ENCODE results near the gene REEP6.
A peak's percentile ranks its signal among the peaks of the same experiment; 100 is the strongest.
"Not testable (repeated sequence)": the region's sequence is repeated elsewhere in the genome, so short reads cannot be mapped to it uniquely, and the experiment has no call there.

REEP6 gene

DNA sequence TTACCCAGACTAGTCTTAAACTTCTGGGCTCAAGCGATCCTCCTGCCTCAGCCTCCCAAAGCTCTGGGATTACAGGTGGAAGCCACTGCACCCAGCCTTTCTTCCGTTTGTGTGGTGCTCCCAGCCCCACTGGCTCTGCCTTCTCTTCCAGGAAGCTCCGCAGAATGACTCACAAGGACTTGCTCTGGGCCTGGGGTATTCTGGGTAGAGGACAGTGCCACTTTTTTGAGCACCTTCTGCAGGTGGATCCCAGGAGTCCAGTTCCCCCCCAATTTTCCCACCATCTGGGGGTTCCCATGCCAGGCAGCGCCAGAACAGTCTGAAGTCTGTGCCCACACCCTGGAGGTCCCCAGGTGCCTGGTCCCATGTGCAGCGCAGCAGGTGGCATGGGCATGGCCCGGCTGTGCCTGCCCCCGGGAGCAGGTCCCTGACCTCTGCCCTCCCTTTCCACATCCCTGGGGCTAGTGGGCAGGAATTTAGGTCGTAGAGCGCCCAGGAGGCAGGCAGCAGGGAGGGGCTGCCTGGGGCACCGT is 1.6 kb downstream of the REEP6 start:
- DNase-seq, result no peak

DNA sequence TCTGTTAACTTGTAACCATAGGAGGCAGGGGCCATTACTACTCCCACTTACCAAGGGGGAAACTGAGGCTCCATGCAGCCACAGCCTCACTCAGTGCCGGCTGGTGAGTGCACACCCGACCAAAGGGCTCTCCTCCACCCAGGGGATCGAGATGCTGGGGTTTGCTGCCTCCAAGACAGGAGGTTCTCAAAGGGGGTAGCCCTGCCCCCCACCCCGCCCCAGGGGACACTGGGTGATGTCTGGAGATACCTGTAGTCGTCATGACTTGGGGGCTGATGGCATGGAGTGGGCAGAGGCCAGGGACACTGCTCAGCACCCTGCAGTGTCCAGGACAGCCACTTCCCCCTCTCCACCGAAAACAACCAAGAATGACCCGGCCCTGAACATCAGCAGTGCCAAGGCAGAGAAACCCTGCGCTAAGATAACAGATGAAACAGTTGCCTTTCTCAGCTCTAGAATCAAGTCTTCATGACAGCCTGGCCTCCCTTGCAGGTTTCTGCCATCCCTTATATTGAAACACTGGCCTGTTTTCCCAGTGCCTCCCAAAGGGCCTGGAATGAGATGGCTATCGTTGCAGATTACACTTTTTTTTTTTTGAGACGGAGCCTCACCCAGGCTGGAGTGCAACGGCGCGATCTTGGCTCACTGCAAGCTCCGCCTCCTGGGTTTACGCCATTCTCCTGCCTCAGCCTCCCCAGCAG is 3.3 kb downstream of the REEP6 start:
- no peak for DNase-seq

DNA sequence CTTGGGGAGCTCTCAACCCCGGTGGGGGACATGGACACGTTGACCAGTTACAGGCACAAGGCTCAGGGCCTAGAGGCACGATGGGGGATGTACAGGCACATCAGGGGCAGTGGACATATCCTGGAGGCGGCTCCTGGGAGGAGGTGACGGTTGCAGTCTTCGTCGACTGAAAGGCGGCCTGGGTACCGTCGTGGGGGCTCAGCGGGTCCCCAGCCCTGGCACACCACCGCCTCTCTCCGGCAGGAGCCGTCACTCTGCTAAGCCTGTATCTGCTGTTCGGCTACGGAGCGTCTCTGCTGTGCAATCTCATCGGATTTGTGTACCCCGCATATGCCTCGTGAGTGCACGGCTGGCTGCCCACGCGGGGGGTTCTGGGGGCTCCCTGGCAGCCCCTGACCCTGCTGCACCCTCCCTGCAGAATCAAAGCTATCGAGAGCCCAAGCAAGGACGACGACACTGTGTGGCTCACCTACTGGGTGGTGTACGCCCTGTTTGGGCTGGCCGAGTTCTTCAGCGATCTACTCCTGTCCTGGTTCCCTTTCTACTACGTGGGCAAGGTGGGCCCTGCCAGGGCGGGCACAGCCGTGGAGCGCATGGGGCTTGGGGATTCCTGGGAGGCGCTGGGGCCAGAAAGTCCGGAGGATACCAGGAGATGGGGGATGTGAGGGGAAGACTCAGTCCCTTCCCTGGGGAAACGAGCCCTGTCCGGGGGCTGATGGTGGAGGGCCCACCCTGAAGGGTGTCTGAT is 4.2 kb downstream of the REEP6 start:
- no peak for DNase-seq

DNA sequence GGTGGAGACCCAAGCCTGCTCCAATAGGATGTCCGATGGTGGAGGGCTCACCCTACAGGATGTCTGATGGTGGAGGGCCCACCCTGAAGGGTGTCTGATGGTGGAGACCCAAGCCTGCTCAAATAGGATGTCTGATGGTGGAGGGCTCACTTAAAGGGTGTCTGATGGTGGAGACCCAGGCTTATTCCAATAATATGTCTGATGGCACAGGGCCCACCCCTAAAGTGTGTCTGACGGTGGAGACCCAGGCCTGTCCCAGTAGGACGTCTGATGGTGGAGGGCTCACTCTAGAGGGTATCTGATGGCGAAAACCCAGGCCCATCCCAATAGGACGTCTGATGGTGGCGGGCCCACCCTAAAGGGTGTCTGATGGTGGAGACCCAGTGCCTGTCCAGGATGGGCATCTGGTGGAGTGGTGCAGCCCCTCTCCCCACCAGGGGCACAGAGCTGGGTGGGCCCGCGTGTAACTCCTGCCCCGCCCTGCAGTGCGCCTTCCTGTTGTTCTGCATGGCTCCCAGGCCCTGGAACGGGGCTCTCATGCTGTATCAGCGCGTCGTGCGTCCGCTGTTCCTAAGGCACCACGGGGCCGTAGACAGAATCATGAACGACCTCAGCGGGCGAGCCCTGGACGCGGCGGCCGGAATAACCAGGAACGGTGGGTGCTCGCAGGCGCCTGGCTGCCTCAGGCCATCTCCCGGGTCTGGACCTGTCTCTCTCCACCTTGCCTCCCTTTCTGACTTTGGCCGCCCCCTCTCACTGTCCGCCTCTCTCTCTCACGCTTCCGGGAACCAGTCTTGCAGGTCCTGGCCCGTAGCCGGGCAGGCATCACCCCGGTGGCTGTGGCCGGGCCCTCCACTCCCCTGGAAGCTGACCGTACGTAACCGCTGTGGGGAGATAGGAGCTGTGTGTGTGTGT is 5.1 kb downstream of the REEP6 start:
- no peak for DNase-seq

DNA sequence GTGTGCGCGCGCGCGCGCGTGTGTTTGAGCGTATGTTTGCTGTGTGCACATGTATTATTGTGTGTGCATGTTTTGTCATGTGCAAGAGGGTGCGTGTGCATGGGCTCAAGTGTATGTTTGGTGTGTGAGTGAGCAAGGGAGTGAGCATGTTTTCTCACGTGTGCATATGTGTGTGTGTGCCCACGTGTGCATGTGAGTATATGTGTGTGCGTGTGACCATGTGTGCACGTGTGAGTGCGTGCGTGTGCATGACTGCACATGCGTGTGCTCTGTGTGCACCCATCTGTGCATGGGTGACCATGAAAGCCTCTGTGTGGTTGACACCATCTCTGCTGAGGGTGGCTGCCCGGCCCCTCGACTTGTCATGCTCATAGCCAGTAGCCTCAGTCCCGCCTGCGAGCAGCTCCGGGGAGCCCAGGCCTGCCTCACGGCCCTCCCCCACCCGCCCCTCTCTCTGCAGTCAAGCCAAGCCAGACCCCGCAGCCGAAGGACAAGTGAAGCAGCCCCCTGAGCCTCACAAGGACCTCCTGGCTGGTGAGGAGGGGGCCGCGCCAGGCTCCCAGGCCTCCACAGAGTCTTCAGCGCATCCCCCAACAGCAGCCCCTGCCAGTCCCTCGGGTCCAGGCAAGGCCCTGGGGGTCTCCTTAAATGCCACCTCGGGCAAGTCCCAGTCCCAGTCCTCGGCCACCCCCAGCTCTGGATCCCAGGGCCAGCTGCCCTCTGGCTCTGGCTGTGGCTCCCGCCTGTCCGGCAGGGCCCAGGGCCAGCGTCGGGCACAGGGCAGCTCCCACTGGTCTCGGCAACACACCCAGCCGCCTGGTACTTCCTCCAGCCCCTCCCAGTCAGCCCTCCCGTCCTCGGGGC is 6.0 kb downstream of the REEP6 start:
- no peak for DNase-seq

DNA sequence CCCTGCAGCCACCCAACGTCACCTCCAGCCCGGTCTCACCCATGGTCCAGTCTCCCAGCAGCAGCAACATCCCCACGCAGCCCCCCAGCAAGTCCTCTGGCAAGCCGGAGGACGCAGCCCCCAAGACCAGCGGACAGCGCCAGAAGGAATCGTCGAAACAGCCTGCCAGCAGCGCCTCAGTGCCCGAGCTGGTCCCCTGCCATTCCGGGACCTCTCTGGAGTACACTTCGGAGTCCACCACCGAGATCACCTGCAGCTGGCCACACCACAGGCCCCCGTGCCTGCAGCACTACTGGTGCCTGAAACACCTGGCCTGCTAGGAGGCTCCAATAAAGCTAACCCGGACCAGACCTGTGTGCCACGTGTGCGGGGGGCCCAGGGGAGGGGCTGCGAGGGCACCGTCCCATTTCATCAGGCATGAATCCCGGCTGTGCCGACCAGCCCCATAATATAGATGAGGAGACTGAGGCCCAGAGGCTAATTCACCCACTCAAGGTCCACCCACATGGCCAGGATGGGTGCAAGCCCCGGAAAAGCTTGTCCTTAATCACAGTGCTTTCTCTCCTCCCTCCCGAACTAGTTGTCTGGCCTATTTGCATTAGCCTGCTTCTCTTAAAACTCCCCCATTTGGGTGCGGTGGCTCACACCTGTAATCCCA is 6.7 kb downstream of the REEP6 start:
- no peak for DNase-seq

DNA sequence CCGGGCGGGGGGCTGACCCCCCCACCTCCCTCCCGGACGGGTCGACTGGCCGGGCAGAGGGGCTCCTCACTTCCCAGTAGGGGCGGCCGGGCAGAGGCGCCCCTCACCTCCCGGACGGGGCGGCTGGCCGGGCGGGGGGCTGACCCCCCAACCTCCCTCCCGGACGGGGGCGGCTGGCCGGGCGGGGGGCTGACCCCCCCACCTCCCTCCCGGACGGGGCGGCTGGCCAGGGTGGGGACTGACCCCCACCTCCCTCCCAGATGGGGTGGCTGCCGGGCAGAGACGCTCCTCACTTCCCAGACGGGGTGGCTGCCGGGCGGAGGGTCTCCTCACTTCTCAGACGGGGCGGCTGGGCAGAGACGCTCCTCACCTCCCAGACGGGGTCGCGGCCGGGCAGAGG is 8.2 kb downstream of the REEP6 start:
- not testable (repeated sequence) for DNase-seq

DNA sequence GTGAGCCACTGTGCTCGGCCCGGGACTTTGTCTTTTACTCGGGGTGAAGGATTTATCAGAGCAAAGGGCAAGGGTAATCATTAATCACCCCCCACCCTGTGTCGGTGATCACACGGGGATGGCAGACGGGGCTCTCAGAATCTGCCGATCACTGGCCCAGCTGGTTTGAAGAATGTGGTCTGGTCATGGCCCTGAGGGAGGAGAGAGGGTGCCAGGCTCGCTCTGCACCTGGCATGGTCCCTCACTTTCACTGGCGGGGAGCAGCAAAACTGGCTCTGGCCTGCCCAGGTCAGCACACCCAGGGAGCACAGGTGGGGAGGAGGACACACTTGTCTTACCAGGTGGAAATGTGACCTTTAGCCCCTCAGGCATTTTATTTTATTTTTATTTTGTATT is 10.2 kb downstream of the REEP6 start:
- no peak for DNase-seq

DNA sequence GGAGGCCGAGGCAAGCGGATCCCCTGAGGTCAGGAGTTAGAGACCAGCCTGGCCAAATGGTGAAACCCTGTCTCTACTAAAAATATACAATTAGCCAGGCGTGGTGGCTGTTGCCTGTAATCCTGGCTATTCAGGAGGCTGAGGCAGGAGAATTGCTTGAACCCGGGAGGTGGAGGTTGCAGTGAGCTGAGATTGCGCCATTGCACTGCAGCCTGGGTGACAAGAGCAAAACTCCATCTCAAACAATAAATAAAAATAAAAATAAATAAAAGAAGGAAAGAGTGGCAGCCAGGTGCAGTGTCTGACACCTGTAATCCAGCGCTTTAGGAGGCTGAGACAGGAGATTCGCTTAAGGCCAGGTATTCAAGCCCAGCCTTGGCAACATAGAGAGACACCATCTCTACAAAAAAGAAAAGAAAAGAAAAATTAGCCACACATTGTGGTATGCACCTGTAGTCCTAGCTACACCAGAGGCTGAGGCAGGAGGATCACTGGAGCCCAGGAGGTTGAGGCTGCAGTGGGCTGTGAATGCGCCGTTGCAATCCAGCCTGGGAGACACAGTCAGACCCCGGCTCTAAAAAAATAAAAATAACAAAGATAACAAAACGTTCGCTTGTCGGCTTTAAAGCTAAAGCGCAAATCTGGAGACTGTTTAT is 11.6 kb downstream of the REEP6 start:
- no peak for DNase-seq

DNA sequence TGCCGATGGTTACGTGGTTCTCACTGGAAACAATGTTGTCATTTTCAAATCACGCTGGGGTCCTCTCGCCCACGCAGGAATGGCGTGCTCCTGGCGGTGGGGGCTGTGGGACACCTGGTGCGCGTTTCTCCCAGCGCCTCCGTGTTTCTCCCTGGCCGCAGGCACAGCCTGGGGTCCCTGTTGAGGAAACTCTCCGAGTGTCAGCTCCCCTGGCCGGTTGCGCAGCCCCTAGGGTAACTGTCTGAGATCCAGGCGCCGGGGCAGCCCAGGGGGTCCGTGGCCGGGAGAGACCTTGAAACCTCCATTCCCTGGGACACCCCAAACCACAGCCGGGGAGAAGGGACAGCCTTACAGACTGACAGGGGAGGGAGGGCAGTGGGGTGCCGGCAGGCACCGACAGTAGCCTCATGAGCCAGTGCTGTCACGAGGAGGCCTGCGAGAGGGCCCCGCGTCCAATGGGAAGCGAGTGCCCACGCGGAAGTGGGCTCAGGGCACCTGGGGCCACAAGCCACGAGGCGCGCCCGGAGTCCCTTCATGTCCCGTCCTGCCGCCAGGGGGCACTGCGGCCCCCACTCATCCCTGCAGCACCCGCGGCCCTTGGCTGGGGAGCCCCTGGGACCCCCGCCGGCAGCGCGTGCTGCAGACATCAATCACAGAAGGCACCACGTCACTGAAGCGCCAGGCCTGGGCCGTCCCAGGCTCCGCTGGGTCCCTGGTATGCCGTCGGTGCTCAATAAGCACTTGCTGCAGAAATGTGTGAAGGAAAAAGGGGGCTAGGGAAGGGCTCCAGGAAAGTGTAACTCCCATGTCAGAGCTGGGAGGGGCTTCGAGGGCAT is 12.3 kb downstream of the REEP6 start:
- DNase-seq, result peak; percentile 55 to 60

DNA sequence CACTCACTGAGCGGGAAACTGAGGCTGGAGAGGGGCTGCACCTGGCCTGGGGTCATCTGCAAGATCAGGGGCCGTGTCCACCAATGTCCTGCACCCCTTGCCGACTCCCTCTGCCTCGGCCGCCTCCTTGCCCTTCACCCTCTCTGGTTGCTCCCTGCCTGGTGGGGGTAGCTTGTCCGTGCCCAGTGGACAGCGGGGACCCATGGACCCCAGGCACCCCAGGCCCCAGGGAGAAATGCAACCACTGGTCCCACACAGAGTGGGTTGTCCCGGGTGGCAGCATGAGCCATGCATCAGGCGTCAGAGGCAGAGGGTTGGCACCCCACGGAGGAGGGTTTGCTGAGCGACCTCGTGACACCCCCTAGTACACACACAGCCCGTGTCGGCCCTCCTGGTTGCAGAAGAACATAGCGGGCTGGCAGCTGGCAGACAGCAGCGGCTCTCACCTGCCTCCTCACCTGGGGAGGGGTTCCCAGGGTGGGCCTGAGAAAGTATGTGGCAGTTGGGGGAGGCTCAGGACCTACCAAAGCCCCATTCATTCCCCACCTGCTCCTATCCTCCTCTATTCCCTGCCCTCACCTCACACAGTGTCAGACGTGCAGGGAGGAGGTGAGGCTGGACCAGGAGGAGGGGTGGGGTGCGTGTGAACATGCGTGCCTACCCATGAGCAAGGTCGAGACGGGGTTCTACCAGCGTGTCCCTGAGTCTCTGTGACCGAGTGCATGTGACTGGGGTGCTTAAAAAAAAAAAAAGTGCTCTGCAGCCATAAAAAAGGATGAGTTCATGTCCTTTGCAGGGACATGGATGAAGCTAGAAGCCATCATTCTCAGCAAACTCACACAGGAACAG is 13.2 kb downstream of the REEP6 start:
- no peak for DNase-seq

DNA sequence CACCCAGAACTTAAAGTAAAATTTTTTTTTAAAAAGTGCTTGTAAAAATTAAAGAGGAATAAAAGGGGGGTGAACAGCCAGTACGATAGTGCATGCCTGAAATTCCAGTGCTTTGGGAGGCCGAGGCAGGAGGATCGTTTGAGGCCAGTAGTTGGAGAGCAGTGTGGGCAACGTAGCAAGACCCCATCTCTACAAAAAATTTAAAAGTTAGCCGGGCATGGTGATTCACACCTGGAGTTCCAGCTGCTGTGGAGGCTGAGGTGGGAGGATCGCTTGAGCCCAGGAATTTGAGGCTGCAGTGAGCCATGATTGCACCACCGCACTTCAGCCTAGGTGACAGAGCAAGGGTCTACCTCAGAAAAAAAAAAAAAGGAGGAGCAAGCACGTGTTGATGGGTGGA is 14.0 kb downstream of the REEP6 start:
- no peak for DNase-seq

DNA sequence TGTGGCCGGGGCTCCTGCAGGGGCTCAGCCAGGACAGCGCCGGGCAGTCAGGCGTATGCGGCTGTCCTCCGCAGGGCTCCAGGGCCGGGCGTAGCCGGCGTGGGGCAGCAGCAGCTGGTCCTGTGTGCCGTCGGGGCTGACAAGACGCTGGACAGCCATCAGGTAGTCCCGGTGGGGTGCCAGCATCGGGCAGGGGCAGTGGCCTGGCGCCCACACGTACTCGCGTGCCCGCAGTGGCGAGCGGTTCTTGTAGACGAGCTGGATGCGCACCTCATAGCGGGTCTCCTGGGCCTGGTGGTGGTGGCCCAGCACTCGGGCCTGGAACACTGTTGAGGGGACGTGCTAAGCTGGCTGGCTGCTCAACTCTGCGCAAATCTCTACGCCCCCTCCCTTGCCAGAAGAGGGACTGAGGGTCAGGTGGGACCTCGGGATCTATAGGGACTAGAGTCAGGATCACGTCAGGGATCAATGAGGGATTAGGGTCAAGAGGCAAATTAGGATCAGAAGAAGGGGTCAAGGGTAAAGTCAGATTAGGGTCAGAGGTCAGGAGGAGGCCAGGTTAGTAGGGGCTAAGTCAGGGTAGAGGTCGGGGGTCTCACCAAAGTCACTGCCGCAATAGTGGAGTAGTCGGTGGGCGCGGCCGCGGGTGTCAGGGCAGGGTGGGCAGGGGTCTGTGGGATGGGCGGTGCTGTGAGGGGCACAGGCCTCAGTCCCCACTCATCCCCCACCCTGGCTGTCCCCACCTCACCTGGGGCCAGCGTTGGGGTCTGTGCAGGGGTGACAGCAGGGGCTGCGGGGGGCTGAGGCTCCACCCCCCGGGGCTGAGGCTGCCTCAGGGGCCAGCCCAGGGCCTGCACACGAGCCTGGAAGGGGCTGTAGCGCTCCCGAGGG is 15.3 kb downstream of the REEP6 start:
- DNase-seq, result no peak

DNA sequence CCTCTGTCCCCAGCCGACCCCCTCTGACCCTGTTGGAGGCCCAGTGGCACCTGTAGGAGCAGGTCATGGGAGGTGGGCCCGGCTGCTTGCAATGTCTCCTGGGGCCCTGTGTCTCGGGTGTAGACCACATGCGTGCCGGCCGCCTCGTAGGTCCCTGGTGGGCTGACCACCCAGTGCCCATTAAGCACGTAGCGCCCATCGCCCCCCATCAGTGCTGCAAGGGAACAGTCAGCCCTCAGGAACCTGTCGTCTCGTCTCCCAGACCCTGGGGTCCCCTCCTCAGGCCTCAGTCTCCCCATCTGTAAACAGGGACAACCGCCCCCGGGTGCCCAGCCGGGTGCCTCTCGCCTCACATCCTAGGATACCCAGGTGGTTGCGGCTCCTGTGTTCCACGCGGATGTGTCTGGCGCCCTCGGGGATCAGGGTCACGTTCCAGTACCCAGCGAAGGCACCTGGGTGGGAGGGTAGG is 16.2 kb downstream of the REEP6 start:
- DNase-seq, result no peak

DNA sequence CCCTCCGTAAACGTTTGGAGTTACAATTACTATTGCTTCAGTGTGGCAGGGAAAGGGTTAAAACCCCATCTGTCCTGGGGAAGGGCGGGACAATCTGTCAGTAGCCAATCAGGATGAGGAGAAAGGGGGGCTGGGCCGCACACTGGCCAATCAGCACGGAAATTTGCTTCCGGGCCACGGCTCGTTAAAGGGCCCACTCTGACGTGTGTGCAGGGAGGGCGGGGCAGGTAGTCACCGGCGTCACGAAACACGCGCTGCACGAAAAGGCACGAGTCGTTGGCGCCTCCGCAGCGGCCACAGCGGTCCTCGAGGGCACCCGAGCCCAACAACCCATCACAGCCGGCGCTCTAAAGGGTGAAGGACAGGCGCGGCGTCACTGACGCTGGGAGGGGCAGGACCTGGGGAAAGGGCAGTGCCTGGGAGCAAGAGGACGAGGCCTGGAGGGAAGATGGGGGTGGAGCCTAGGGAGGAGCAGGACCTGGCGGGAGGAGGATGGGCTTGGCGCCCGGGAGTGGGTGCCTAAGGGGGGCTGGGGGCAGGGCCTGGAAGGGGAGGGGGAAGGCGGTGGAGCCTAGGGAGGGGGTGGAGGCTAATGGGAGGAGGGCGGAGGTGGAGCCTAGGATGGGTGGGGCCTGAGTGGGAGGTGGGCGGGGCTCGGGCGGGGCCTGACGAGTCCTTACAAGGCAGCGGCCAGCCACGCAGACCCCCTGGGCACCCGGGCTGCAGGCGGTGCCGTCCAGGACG is 17.0 kb downstream of the REEP6 start:
- peak; percentile 94 to 96 for DNase-seq

DNA sequence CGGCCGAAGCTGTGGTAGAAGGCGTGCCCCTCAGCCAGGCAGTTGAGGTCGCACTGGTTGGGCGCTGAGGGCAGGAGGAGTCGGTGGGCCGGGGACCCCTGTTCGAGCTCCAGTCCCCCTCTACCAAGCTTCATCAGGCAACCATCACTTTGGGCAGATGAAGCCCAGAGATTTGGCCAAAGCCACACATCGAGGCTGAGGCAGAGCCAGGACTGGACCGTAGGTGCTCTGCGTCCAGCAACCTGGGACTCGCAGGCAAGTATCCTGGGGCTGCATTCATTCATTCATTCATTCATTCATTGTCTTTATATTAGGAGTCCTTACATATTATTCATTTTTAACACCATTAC is 17.5 kb downstream of the REEP6 start:
- no peak for DNase-seq

Data from CD4-positive, alpha-beta T cell treated with Interleukin-4 for 1 hour (primary cell).